Activated CD4-positive, CD25-positive, alpha-beta regulatory T cell (primary cell): ENCODE measurements around the gene NAB2.
A peak's percentile ranks its signal among the peaks of the same experiment; 100 is the strongest.
"Not testable (repeated sequence)": the region's sequence is repeated elsewhere in the genome, so short reads cannot be mapped to it uniquely, and the experiment has no call there.

Experiments
- DNase-seq, 4 experiments: peaks; one replicate each; lab custom pipeline; 2025; lab: John Stamatoyannopoulos, UW

The NAB2 gene

GRCh38 chr12:57088354-57089270 lies at the start of gene NAB2:
Gene NAB2, plus strand, starts transcription at chr12:57089114. Its CDS starts 158 bp downstream, at chr12:57089272.
- DNase-seq = peak; percentile 67 to 92 (median 82)

- DNase-seq = no peak
Observed at GRCh38 chr12:57040211-57040610, 48.7 kb upstream of the NAB2 start.

- DNase-seq = no peak
Observed at GRCh38 chr12:57040750-57041149, 48.2 kb upstream of the NAB2 start.

- DNase-seq = no peak
Observed at GRCh38 chr12:57042695-57043094, 46.2 kb upstream of the NAB2 start.

- DNase-seq = no peak
Observed at GRCh38 chr12:57044468-57044867, 44.4 kb upstream of the NAB2 start.

GRCh38 chr12:57044889-57045288 lies 44.0 kb upstream of the NAB2 start:
- no peak for DNase-seq

GRCh38 chr12:57046086-57046791 lies 42.7 kb upstream of the NAB2 start:
- DNase-seq = no peak

- no peak for DNase-seq
Observed at GRCh38 chr12:57046947-57047890, 41.7 kb upstream of the NAB2 start.

- no peak for DNase-seq
Observed at GRCh38 chr12:57047981-57048380, 40.9 kb upstream of the NAB2 start.

- no peak for DNase-seq
Observed at GRCh38 chr12:57048423-57049118, 40.3 kb upstream of the NAB2 start.

- DNase-seq = no peak
Observed at GRCh38 chr12:57049119-57049446, 39.8 kb upstream of the NAB2 start.

GRCh38 chr12:57049890-57050289 lies 39.0 kb upstream of the NAB2 start, which contains the start of gene MYO1A:
Gene MYO1A, minus strand, starts transcription at chr12:57050129. Its CDS starts 1,806 bp downstream, at chr12:57048323.
- DNase-seq = no peak

GRCh38 chr12:57051011-57051410 lies 37.9 kb upstream of the NAB2 start:
- DNase-seq = no peak

GRCh38 chr12:57053146-57053545 lies 35.8 kb upstream of the NAB2 start:
- DNase-seq = not testable (repeated sequence)

GRCh38 chr12:57053901-57054300 lies 35.0 kb upstream of the NAB2 start:
- not testable (repeated sequence) for DNase-seq

GRCh38 chr12:57055824-57056223 lies 33.1 kb upstream of the NAB2 start:
- DNase-seq = no peak

- DNase-seq = no peak
Observed at GRCh38 chr12:57057067-57057751, 31.7 kb upstream of the NAB2 start.

- no peak for DNase-seq
Observed at GRCh38 chr12:57058454-57058853, 30.5 kb upstream of the NAB2 start.

- DNase-seq = peak in 1 of 4 experiments; percentile 3
Observed at GRCh38 chr12:57063991-57064685, 24.8 kb upstream of the NAB2 start.

GRCh38 chr12:57066245-57066644 lies 22.7 kb upstream of the NAB2 start:
- DNase-seq = no peak
